Mucosa of stomach (tissue), 1 donor: ENCODE measurements around the gene CALCOCO2.
A peak's percentile ranks its signal among the peaks of the same experiment; 100 is the strongest.

Experiments used
- H3K27me3 ChIP-seq: one replicate; pipeline ENCODE4 v1.7.0; 2013; ENCODE audit warnings: mild to moderate bottlenecking, low read length; ENCODE audit not compliant: control insufficient read depth, insufficient read depth
- H3K36me3 ChIP-seq: one replicate; pipeline ENCODE4 v1.7.0; 2013; ENCODE audit warnings: low read length; ENCODE audit not compliant: control insufficient read depth, insufficient read depth
- H3K4me1 ChIP-seq: one replicate; pipeline ENCODE4 v1.7.0; 2013; ENCODE audit warnings: mild to moderate bottlenecking, low read length; ENCODE audit not compliant: control insufficient read depth, insufficient read depth
- H3K4me3 ChIP-seq: one replicate; pipeline ENCODE4 v1.7.0; 2013; ENCODE audit warnings: low read length
- H3K9ac ChIP-seq: one replicate; pipeline ENCODE4 v1.7.0; 2013; ENCODE audit warnings: mild to moderate bottlenecking, low read length, moderate library complexity
- H3K9me3 ChIP-seq: one replicate; pipeline ENCODE4 v1.7.0; 2013; ENCODE audit warnings: mild to moderate bottlenecking, low read length, moderate library complexity; ENCODE audit not compliant: control insufficient read depth
- donor health status: Pancreatic carcinoma.

The CALCOCO2 gene

DNA sequence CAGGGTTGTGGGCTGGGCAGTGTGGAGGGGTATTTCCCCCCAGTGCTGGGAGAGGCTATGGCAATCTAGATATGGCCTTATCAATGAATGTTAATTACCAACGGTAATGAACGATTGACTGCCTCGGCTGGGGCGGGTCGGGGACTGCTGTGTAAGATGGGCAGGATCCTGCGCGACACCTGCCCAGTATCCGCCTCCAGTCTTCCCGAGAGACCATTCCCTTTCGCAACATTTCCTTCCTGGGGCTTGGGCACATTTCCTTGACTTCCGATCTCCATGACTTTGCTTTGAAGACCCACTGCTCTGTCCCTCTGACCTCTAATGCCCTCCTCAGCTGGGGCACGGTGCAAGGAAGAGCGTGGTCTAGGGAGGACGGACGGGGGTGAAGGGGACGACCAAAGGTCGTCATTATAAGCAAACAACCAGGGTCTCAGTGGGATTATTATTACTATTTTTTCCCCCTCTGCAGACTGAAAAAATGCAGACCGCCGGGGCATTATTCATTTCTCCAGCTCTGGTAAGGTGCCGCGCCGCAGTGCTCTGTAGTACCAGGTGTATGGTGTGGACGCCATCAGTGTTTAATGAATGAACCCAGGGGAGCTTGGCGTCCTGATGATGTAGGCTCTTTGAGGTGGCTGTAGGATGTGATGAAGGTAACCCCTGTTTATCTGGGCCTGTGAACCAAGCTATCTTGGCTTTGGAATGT is 62.3 kb downstream of the CALCOCO2 start:
- Histone ChIP-seq H3K9ac (peak overlapping the region; percentile 79), H3K36me3 (no peaks in the 10 kb centered on the region), H3K4me1 (no peaks in the 10 kb centered on the region), H3K27me3 (no peaks in the 10 kb centered on the region), H3K4me3 (peak overlapping the region; percentile 57), H3K9me3 (no peaks in the 10 kb centered on the region)

DNA sequence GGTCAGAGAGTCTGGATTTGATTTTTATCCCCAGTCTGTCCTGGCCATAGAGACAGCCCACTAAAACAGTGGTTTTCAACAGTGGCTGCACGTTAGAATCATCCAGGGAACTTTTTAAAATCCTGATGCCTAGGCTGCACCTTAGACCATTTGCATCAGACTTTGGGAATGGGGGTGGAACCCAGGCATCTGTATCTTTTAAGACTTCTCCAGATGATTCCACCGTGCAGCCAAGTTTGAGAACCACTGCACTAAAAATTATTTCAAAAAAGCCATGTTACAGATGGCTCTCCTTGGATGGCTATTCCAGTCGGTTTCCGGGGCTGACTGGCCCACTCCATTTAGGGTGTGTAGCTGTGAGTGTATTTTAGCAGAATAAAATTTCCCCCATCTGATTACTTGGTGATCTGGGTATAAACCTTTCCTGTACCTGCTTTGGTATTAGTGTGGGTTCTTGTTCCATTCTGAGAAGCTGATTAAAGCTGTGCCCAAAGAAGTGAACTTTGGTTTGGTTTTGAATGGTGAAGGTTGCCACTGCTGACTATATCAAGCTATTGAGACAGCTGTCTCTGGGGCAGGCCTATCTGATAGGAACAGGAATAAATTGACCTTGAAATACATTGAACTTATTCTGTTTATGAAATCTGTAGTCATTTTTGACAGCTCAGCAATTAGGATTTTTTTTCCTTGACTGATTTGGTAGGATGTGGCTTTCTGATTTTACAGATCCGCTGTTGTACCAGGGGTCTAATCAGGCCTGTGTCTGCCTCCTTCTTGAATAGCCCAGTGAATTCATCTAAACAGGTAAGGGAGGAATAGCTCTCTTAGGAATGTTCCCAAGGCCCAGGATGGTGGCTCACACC is 63.0 kb downstream of the CALCOCO2 start:
- no peaks in the 10 kb centered on the region for H3K9me3 ChIP-seq
- H3K4me3 ChIP-seq = peak overlapping the region; percentile 57
- no peaks in the 10 kb centered on the region for H3K36me3 ChIP-seq
- no peaks in the 10 kb centered on the region for H3K4me1 ChIP-seq
- H3K9ac ChIP-seq = peak overlapping the region; percentile 79
- no peaks in the 10 kb centered on the region for H3K27me3 ChIP-seq

GRCh38 chr17:48894886-48895285 is 64.1 kb downstream of the CALCOCO2 start:
- H3K4me3 ChIP-seq = no peak overlapping the region
- no peaks in the 10 kb centered on the region for H3K27me3 ChIP-seq
- H3K36me3 ChIP-seq = no peaks in the 10 kb centered on the region
- H3K4me1 ChIP-seq = no peaks in the 10 kb centered on the region
- no peak overlapping the region for H3K9ac ChIP-seq
- H3K9me3 ChIP-seq = no peaks in the 10 kb centered on the region

DNA sequence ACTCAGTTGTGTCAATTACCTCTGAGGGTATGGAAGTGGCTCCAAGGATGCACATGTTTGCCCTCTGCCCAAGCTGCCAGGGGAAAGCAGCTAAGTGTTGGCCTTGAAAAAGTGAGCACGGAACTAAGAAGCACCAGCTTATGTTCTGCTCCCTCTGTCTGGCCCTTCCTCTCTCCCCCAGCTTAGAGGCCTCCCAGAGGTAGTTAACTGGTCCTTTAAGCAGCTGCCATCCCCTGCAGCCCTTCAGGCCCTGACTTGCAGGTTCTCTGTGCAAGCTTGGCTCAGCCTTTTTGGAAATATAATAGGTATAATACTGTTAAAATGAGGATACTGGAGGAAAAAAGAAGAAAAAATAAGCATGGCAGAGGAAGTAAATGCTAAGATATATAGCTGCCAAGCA is 70.4 kb downstream of the CALCOCO2 start:
- Histone ChIP-seq H3K9me3 (no peaks in the 10 kb centered on the region), H3K9ac (no peak overlapping the region), H3K36me3 (no peaks in the 10 kb centered on the region), H3K4me1 (no peaks in the 10 kb centered on the region), H3K4me3 (no peak overlapping the region), H3K27me3 (no peaks in the 10 kb centered on the region)

DNA sequence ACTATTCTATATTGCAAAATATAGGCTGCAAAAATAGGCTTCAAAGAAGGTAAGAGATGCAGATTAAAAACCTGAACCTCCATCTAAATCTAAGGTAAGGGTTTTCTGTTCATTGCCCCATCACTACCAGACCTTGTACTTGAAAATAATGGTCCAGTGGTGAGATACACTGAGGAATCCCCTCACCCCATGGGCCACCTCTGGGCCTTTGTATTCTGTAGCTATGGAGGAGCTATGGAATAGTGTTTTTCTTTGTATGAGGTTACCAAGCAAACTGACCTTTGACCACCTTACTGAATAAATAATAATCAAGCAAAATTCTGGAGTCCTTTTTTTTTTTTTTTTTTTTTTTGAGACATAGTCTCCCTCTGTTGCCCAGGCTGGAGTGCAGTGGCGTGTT is 72.6 kb downstream of the CALCOCO2 start:
- Histone ChIP-seq H3K36me3 (no peaks in the 10 kb centered on the region), H3K27me3 (no peaks in the 10 kb centered on the region), H3K4me3 (no peak overlapping the region), H3K4me1 (peaks cover 6% of the 10 kb centered on the region), H3K9ac (no peak overlapping the region), H3K9me3 (no peaks in the 10 kb centered on the region)

DNA sequence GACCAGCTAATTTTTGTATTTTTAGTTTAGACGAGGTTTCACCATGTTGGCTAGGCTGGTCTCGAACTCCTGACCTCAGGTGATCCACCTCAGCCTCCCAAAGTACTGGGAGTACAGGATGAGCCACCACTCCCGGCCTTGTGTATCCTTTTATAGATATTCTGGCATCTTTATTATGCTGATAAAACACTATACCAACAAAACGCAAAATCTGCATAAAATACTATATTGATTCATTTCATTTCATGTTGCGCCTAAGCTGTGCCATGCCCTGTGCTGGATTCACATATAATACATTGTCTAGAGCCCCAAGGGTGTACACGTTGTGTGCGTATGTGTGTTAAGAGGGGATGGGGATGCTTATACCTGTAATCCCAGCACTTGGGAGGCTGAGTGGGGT is 73.6 kb downstream of the CALCOCO2 start:
- H3K36me3 ChIP-seq = no peaks in the 10 kb centered on the region
- H3K9me3 ChIP-seq = no peaks in the 10 kb centered on the region
- no peak overlapping the region for H3K9ac ChIP-seq
- peaks cover 10% of the 10 kb centered on the region for H3K4me1 ChIP-seq
- H3K27me3 ChIP-seq = no peaks in the 10 kb centered on the region
- no peak overlapping the region for H3K4me3 ChIP-seq

GRCh38 chr17:48905987-48906515 is 75.2 kb downstream of the CALCOCO2 start:
- Histone ChIP-seq H3K9me3 (no peaks in the 10 kb centered on the region), H3K27me3 (no peaks in the 10 kb centered on the region), H3K4me1 (peaks cover 25% of the 10 kb centered on the region), H3K4me3 (no peak overlapping the region), H3K36me3 (no peaks in the 10 kb centered on the region), H3K9ac (no peak overlapping the region)

DNA sequence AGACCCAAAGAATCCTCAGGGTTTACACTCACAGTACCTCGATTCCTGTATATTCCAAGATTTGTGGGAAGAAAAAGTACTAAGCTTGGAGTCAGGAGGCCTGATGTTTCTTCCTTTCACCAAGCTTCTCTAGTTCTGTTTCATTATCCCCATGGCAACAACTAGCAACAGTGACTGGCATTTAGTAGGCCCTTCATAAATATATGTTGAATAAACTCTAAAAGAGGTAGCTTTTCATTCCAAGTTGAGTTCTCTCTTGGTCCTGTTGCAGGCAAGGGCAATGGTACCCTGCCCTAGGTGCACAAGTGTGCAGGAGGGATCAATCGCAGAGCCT is 76.8 kb downstream of the CALCOCO2 start:
- Histone ChIP-seq H3K27me3 (no peaks in the 10 kb centered on the region), H3K4me3 (peak overlapping the region; percentile 38), H3K36me3 (no peaks in the 10 kb centered on the region), H3K9me3 (no peaks in the 10 kb centered on the region), H3K4me1 (peaks cover 25% of the 10 kb centered on the region), H3K9ac (peak overlapping the region; percentile 79)

DNA sequence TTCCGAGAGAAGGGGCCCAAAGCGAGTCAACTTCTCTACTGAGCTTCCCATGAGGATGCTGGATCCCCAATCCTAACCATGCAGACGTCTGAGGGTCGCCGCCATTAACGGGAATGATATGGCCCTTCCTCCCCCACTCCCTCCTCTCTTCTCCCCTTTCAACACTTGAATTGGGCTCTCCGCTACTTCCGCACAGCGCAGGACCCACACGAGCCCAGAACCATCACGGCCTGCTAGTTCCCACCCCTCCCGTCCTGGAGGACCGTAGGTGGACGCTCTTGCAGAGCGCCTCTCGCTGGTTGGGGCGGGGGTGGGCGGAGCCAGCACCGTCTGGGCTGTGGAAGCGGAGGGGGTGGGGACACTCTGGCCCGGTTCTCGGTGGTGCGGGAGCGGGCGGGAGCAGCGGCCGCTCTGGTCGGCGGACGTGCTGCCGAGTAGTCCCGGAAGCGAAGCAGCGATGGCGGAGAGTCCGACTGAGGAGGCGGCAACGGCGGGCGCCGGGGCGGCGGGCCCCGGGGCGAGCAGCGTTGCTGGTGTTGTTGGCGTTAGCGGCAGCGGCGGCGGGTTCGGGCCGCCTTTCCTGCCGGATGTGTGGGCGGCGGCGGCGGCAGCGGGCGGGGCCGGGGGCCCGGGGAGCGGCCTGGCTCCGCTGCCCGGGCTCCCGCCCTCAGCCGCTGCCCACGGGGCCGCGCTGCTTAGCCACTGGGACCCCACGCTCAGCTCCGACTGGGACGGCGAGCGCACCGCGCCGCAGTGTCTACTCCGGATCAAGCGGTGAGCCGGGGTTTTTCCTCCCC is 77.4 kb downstream of the CALCOCO2 start, which contains the start of gene UBE2Z:
Gene UBE2Z (plus strand): TSS at position 361 of the 797 bp plus-strand sequence. CDS start 97 bp downstream, at position 458.
- H3K9ac ChIP-seq = peak within 1 kb of the TSS; percentile 79
- H3K27me3 ChIP-seq = no peaks in the 10 kb centered on the region

GRCh38 chr17:48908853-48909394 is 78.1 kb downstream of the CALCOCO2 start:
- H3K36me3 ChIP-seq = peaks cover 3% of the 10 kb centered on the region
- H3K9ac ChIP-seq = peak overlapping the region; percentile 79
- H3K27me3 ChIP-seq = no peaks in the 10 kb centered on the region
- H3K4me1 ChIP-seq = peaks cover 25% of the 10 kb centered on the region
- no peaks in the 10 kb centered on the region for H3K9me3 ChIP-seq
- peak overlapping the region; percentile 57 for H3K4me3 ChIP-seq

More for the DNA sequence above, 77.4 kb downstream of the CALCOCO2 start, which contains the start of gene UBE2Z:
- H3K4me3 ChIP-seq = peak within 1 kb of the TSS; percentile 57
- H3K9me3 ChIP-seq = no peaks in the 10 kb centered on the region
- peaks cover 25% of the 10 kb centered on the region for H3K4me1 ChIP-seq
- H3K36me3 ChIP-seq = no peaks in the 10 kb centered on the region

DNA sequence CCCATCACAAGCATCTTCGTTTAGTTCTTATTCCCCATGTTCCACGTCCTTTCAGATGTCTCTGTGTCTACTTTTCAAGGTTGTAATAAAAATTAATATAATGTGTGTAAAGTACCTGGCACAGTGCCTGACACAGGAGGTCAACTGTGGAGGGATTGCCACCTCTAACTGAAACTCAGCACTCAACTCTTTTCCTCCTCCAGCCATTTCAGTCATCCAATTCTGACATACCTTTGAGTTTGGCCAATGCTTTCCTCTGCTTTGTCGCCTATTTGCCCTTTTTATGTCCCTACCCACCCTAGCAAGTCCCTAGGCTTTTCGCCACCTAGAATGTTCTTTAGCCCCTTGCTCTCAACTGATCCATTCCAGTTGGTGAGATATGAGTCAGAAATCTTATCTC is 78.9 kb downstream of the CALCOCO2 start:
- H3K9ac ChIP-seq = no peak overlapping the region
- no peaks in the 10 kb centered on the region for H3K27me3 ChIP-seq
- H3K4me1 ChIP-seq = peaks cover 25% of the 10 kb centered on the region
- no peaks in the 10 kb centered on the region for H3K9me3 ChIP-seq
- H3K4me3 ChIP-seq = no peak overlapping the region
- H3K36me3 ChIP-seq = peaks cover 5% of the 10 kb centered on the region
